Thyroid gland (tissue), 4 donors: ENCODE measurements around the gene WASL. TPM values are rescaled to one million over a fixed set of nuclear protein-coding genes. Genes with fewer than 3 reads are reported as not detected.
A peak's percentile ranks its signal among the peaks of the same experiment; 100 is the strongest.
"Not testable (repeated sequence)": the region's sequence is repeated elsewhere in the genome, so short reads cannot be mapped to it uniquely, and the experiment has no call there.

Source experiments
- DNase-seq, 2 donors: peaks; one replicate each; pipeline ENCODE4 v3.0.0-alpha.2; 2019
- H3K27ac ChIP-seq, 3 donors: fragments of 200-600 bp; sonication (generic); 1 replicate in 2 of 3; 2 replicates in 1 of 3; pipeline ENCODE4 v1.5.1; 2016 to 2019; ENCODE audit warnings: mild to moderate bottlenecking in 1 of 3, moderate library complexity in 1 of 3
- H3K27me3 ChIP-seq: fragments of 200-600 bp; sonication (generic); one replicate; pipeline ENCODE4 v1.5.1; 2019
- H3K36me3 ChIP-seq, 2 donors: fragments of 200-600 bp; sonication (generic); one replicate each; pipeline ENCODE4 v1.5.1; 2016 to 2019
- H3K4me1 ChIP-seq, 2 donors: fragments of 200-600 bp; sonication (generic); one replicate each; pipeline ENCODE4 v1.5.1; 2017 to 2019
- H3K4me3 ChIP-seq, 3 donors: fragments of 200-600 bp; sonication (generic); replicated peaks in 1 of 3; 1 replicate in 2 of 3; 2 replicates in 1 of 3; pipeline ENCODE4 v1.5.1; 2016; ENCODE audit warnings: mild to moderate bottlenecking in 1 of 3
- H3K9me3 ChIP-seq: fragments of 200-600 bp; sonication (generic); one replicate; pipeline ENCODE4 v1.5.1; 2017
- POLR2A ChIP-seq, 2 donors: fragments of 450-650 bp; IDR thresholded peaks; one replicate each; pipeline ENCODE4 v1.6.1; 2017; ENCODE audit warnings: antibody characterized with exemption in 2 of 2, mild to moderate bottlenecking in 2 of 2, moderate library complexity in 1 of 2
- WGBS, 2 donors: methylation state at CpG; one replicate each; pipeline ENCODE4 v1.1.5; 2017; 5-methylcytosine and 5-hydroxymethylcytosine counted together
- intact Hi-C: fragments of 100-400 bp; cut with DNase I; formaldehyde crosslinking; loops from one replicate; pipeline ENCODE4 v1.15.1; 2023
- total RNA-seq, 4 donors: library from RNA; depleted of rRNA; stranded (reverse); fragments of >200 nt; gene quantifications; one replicate each; pipeline ENCODE4 v1.2.3, GENCODE V29; 2016
- TF ChIP-seq, protein P1 (sequence below), 6 experiments: fragments of 200-600 bp in 3 of 6; fragments of 450-650 bp in 3 of 6; sonication (generic) in 3 of 6; IDR thresholded peaks; one replicate each; pipeline ENCODE4 v1.5.1; 2016 to 2019; ENCODE audit warnings: antibody characterized with exemption in 6 of 6, mild to moderate bottlenecking in 2 of 6, inconsistent platforms in 1 of 6, moderate library complexity in 1 of 6

Gene WASL
- total RNA-seq, 4 donors from 2014 or later: 48.1 to 61.6 (median 55.4) TPM

DNA sequence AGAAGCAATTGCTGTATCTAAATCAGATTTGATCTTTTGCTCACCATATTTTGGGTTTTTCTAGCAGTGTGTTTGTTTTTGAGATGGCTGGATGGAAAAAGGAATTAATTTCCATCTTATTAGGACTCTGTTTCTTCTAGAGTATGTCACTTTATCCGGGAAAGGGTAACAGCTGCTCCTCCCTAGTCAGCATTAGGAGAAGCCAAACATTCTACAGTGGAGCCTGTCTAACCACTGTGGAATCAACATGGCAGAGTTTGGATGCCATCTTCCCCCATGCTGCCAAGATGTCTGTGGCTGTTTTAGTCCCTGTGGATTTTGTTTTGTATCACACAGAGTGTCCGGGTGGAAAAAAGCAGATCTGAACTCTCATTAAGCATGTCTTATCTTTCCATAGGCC lies 109.2 kb downstream of the WASL start:
- TF ChIP-seq, protein P1, sequence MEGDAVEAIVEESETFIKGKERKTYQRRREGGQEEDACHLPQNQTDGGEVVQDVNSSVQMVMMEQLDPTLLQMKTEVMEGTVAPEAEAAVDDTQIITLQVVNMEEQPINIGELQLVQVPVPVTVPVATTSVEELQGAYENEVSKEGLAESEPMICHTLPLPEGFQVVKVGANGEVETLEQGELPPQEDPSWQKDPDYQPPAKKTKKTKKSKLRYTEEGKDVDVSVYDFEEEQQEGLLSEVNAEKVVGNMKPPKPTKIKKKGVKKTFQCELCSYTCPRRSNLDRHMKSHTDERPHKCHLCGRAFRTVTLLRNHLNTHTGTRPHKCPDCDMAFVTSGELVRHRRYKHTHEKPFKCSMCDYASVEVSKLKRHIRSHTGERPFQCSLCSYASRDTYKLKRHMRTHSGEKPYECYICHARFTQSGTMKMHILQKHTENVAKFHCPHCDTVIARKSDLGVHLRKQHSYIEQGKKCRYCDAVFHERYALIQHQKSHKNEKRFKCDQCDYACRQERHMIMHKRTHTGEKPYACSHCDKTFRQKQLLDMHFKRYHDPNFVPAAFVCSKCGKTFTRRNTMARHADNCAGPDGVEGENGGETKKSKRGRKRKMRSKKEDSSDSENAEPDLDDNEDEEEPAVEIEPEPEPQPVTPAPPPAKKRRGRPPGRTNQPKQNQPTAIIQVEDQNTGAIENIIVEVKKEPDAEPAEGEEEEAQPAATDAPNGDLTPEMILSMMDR (IDR thresholded peaks at IDR 0.05): no peak
- no peak for TF ChIP-seq POLR2A (IDR thresholded peaks at IDR 0.05)
- Histone ChIP-seq H3K4me1 (peaks cover 3 to 6% of the 10 kb centered on the region in 2 donors), H3K4me3 (no peak overlapping the region), H3K27ac (no peak overlapping the region), H3K36me3 (no peaks in the 10 kb centered on the region), H3K27me3 (no peaks in the 10 kb centered on the region), H3K9me3 (no peaks in the 10 kb centered on the region)
- DNase-seq: no peak
- WGBS, 2 donors: 89 to 93% methylated on average over 2 of the region's 2 CpGs
- intact Hi-C loops: no loop called here

DNA sequence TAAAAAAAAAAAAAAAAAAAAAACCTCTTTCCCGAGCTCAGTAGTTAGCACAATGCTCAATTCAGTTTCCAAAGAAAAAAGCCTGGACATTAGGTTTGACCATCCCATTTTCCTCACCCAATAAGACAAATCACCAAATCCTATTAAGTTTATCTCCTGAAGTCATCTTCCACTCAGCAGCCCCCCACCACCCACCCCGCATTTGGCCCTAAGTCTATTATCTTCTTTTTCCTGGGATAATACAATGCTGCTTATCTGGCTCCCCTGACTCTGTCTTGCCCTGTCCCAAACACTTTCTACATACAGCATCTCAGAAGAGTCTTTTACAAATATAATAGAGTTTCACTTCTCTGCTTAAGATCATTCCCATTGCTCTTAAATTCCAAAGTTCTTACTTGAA lies 110.9 kb downstream of the WASL start:
- H3K9me3 ChIP-seq: no peaks in the 10 kb centered on the region
- no peak overlapping the region for H3K27ac ChIP-seq
- no peaks in the 10 kb centered on the region for H3K4me1 ChIP-seq
- no peak for TF ChIP-seq POLR2A (IDR thresholded peaks at IDR 0.05)
- TF ChIP-seq, protein P1 (IDR thresholded peaks at IDR 0.05): no peak
- DNase-seq: no peak
- H3K36me3 ChIP-seq: no peaks in the 10 kb centered on the region
- WGBS, 2 donors: 83 to 90% methylated on average over 2 of the region's 2 CpGs
- intact Hi-C loops: no loop called here
- no peak overlapping the region for H3K4me3 ChIP-seq
- no peaks in the 10 kb centered on the region for H3K27me3 ChIP-seq

DNA sequence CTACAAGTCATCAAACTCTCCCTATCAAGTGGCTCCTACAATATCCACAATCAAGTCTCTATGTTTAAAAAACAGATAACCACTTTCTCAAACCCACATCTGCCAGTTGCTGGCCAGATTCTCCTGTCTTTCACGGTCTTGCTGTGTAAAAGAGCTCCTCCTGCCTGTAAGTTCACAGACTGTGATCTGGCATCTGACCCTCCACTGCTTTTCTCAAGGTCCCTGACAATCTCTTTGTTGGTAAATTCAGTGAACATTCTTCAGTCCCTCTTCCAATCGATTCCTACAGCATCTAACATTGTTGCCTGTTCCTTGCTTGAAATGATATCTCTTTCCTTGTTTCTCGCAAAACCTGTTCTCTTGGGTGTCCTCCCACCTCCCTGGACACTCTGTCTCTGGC lies 111.6 kb downstream of the WASL start:
- intact Hi-C loops: no loop called here
- 50 to 56% methylated on average over 3 of the region's 3 CpGs for WGBS, 2 donors
- H3K27ac ChIP-seq: no peak overlapping the region
- TF ChIP-seq POLR2A (IDR thresholded peaks at IDR 0.05): no peak
- TF ChIP-seq, protein P1 (IDR thresholded peaks at IDR 0.05): no peak
- H3K4me1 ChIP-seq: no peaks in the 10 kb centered on the region
- H3K9me3 ChIP-seq: no peaks in the 10 kb centered on the region
- no peaks in the 10 kb centered on the region for H3K36me3 ChIP-seq
- DNase-seq: no peak
- H3K4me3 ChIP-seq: no peak overlapping the region
- H3K27me3 ChIP-seq: no peaks in the 10 kb centered on the region

DNA sequence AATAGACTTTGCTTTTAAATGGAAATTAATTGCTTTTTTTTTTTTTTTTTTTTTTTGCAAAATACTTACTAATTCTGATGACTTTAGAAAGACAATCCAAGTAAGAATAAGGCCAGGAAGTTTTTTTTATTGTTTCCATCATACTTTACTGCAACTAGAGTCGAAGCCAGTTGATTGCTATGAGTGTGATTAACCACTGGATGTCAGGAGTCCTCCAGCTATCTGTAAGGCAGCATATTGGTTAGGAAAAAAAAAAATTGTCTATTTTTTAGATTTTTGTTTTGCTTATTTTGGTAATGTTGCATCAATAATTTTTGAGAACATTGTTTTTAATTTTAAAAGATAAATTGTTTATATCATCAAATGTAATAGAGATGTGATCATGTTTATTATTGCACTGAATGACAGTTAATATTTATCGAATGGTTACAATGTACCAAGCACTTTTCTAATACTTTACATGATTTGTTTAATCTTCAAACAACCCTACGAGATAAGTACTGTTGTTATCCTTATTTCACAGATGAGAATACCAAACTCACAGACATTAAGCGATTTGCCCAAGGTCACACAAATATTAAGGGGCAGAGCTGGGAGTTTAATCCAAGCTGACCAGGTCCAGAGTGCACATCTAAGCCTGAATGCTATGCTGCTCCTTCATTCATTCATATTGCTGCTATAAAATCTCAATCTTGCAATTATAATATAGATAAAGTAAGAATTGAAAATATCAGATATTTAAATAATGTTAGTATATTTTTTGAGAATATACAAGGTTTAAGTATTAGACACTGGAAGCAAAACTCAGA lies 113.0 kb downstream of the WASL start:
- DNase-seq: no peak
- intact Hi-C loops: no loop called here

DNA sequence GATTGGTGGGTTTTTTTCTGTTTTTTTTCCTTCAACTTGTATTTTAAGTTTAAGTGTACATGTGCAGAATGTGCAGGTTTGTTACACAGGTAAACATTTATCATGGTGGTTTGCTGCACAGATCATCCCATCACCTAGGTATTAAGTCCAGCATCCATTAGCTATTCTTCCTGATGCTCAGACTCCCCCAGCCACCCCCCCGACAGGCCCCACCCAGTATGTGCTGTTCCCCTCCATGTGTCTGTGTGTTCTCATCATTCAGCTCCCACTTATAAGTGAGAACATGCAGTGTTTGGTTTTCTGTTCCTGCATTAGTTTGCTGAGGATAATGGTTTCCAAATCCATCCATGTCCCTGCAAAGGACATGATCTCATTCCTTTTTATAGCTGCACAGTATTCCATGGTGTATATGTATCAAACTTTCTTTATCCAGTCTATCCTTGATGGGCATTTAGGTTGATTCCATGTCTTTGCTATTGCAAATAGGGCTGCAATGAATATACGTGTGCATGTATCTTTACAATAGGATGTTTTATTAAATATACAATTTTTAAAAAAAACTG lies 114.7 kb downstream of the WASL start:
- WGBS, 2 donors: 88% methylated on average over 2 of the region's 2 CpGs
- H3K27me3 ChIP-seq, H3K4me1 ChIP-seq, H3K27ac ChIP-seq, H3K9me3 ChIP-seq, H3K4me3 ChIP-seq, H3K36me3 ChIP-seq, DNase-seq, intact Hi-C loops: not testable (repeated sequence)

More for the DNA sequence above, 113.0 kb downstream of the WASL start:
- H3K9me3 ChIP-seq: no peaks in the 10 kb centered on the region
- H3K4me3 ChIP-seq: no peak overlapping the region
- H3K27ac ChIP-seq: no peak overlapping the region
- TF ChIP-seq POLR2A (IDR thresholded peaks at IDR 0.05): no peak
- TF ChIP-seq, protein P1 (IDR thresholded peaks at IDR 0.05): peak in 5 of 6 experiments; percentile 30 to 65 (median 59)
- H3K36me3 ChIP-seq: no peaks in the 10 kb centered on the region
- no peaks in the 10 kb centered on the region for H3K27me3 ChIP-seq
- H3K4me1 ChIP-seq: no peaks in the 10 kb centered on the region
- WGBS, 2 donors: 48 to 51% methylated on average over 4 of the region's 4 CpGs
